ENCODE measurements around the gene MTIF3.

The MTIF3 gene

GRCh38 chr13:27448308-27448707, 2.1 kb downstream of the MTIF3 start:
- H3K27me3 ChIP-seq (ENCODE audit: insufficient read depth, low read length, poor library complexity): no peaks in the 10 kb centered on the region
- no peaks in the 10 kb centered on the region for H4K20me1 ChIP-seq (ENCODE audit: insufficient read depth, low read length)
- peaks cover 85% of the 10 kb centered on the region for H3K4me1 ChIP-seq (ENCODE audit: insufficient read depth, low read length)
- H2AFZ ChIP-seq (ENCODE audit: low read depth, low read length): no peak overlapping the region
- TF ChIP-seq CTCF (IDR thresholded peaks at IDR 0.05; ENCODE audit: borderline replicate concordance, extremely low read depth, low read length, poor library complexity, severe bottlenecking) (no peak), EZH2 (IDR thresholded peaks at IDR 0.05; ENCODE audit: borderline replicate concordance, low read depth, low read length, severe bottlenecking) (no peak)
- peak overlapping the region; percentile 96 for H3K27ac ChIP-seq (ENCODE audit: low read length)
- no peak for DNase-seq
- H3K36me3 ChIP-seq (ENCODE audit: insufficient read depth, low read length): no peaks in the 10 kb centered on the region
- ATAC-seq (ENCODE audit: insufficient read depth, low read depth): no peak
- H3K4me3 ChIP-seq (ENCODE audit: low read depth in 1 of 2, low read length in 2 of 2): peak overlapping the region; percentile 5 to 70; a peak in 2 of 4 replicates
- no peaks in the 10 kb centered on the region for H3K9me3 ChIP-seq (ENCODE audit: insufficient read depth, low read length, severe bottlenecking)
- peaks cover 72% of the 10 kb centered on the region for H3K79me2 ChIP-seq (ENCODE audit: insufficient read depth, low read length)
- H3K4me2 ChIP-seq (ENCODE audit: insufficient read depth, low read length): peak overlapping the region; percentile 84
- peak overlapping the region; percentile 87 for H3K9ac ChIP-seq (ENCODE audit: low read depth, low read length)

GRCh38 chr13:27446986-27447583, 3.3 kb downstream of the MTIF3 start:
- H3K9me3 ChIP-seq (ENCODE audit: insufficient read depth, low read length, severe bottlenecking): no peaks in the 10 kb centered on the region
- H3K4me1 ChIP-seq (ENCODE audit: insufficient read depth, low read length): peaks cover 88% of the 10 kb centered on the region
- peak overlapping the region; percentile 96 for H3K27ac ChIP-seq (ENCODE audit: low read length)
- no peaks in the 10 kb centered on the region for H3K36me3 ChIP-seq (ENCODE audit: insufficient read depth, low read length)
- TF ChIP-seq CTCF (IDR thresholded peaks at IDR 0.05; ENCODE audit: borderline replicate concordance, extremely low read depth, low read length, poor library complexity, severe bottlenecking) (no peak), EZH2 (IDR thresholded peaks at IDR 0.05; ENCODE audit: borderline replicate concordance, low read depth, low read length, severe bottlenecking) (no peak)
- H4K20me1 ChIP-seq (ENCODE audit: insufficient read depth, low read length): no peaks in the 10 kb centered on the region
- peak; percentile 33 for ATAC-seq (ENCODE audit: insufficient read depth, low read depth)
- H3K4me2 ChIP-seq (ENCODE audit: insufficient read depth, low read length): peak overlapping the region; percentile 84
- peak; percentile 79 for DNase-seq
- no peaks in the 10 kb centered on the region for H3K27me3 ChIP-seq (ENCODE audit: insufficient read depth, low read length, poor library complexity)
- H3K9ac ChIP-seq (ENCODE audit: low read depth, low read length): peak overlapping the region; percentile 87
- peak overlapping the region in 1 of 2 experiments; percentile 51; a peak in 2 of 4 replicates for H3K4me3 ChIP-seq (ENCODE audit: low read depth in 1 of 2, low read length in 2 of 2)
- H2AFZ ChIP-seq (ENCODE audit: low read depth, low read length): no peak overlapping the region; the same call in 1 of the 2 replicates
- peaks cover 77% of the 10 kb centered on the region for H3K79me2 ChIP-seq (ENCODE audit: insufficient read depth, low read length)

- peaks cover 75% of the 10 kb centered on the region for H3K79me2 ChIP-seq (ENCODE audit: insufficient read depth, low read length)
- peak overlapping the region; percentile 51 for H3K9ac ChIP-seq (ENCODE audit: low read depth, low read length)
- peaks cover 22% of the 10 kb centered on the region for H3K36me3 ChIP-seq (ENCODE audit: insufficient read depth, low read length)
- no peaks in the 10 kb centered on the region for H3K9me3 ChIP-seq (ENCODE audit: insufficient read depth, low read length, severe bottlenecking)
- peak overlapping the region; percentile 65 for H3K4me2 ChIP-seq (ENCODE audit: insufficient read depth, low read length)
- ATAC-seq (ENCODE audit: insufficient read depth, low read depth) (no peak), DNase-seq (no peak)
- peak overlapping the region in 1 of 2 experiments; percentile 49; a peak in 2 of 4 replicates for H3K4me3 ChIP-seq (ENCODE audit: low read depth in 1 of 2, low read length in 2 of 2)
- no peaks in the 10 kb centered on the region for H3K27me3 ChIP-seq (ENCODE audit: insufficient read depth, low read length, poor library complexity)
- H3K27ac ChIP-seq (ENCODE audit: low read length): peak overlapping the region; percentile 85
- no peak for TF ChIP-seq CTCF (IDR thresholded peaks at IDR 0.05; ENCODE audit: borderline replicate concordance, extremely low read depth, low read length, poor library complexity, severe bottlenecking)
- TF ChIP-seq EZH2 (IDR thresholded peaks at IDR 0.05; ENCODE audit: borderline replicate concordance, low read depth, low read length, severe bottlenecking): no peak
- H3K4me1 ChIP-seq (ENCODE audit: insufficient read depth, low read length): peaks cover 89% of the 10 kb centered on the region
- 0 out of 2 replicates have a peak overlapping the region, but pooled peaks have one; percentile 13 for H2AFZ ChIP-seq (ENCODE audit: low read depth, low read length)
- no peaks in the 10 kb centered on the region for H4K20me1 ChIP-seq (ENCODE audit: insufficient read depth, low read length)
These were observed 7.6 kb downstream of the MTIF3 start for GRCh38 chr13:27442797-27443196.
